ENCODE measurements around the gene GRHL1.
A peak's percentile ranks its signal among the peaks of the same experiment; 100 is the strongest.
"Not testable (repeated sequence)": the region's sequence is repeated elsewhere in the genome, so short reads cannot be mapped to it uniquely, and the experiment has no call there.

GRHL1 gene

DNA sequence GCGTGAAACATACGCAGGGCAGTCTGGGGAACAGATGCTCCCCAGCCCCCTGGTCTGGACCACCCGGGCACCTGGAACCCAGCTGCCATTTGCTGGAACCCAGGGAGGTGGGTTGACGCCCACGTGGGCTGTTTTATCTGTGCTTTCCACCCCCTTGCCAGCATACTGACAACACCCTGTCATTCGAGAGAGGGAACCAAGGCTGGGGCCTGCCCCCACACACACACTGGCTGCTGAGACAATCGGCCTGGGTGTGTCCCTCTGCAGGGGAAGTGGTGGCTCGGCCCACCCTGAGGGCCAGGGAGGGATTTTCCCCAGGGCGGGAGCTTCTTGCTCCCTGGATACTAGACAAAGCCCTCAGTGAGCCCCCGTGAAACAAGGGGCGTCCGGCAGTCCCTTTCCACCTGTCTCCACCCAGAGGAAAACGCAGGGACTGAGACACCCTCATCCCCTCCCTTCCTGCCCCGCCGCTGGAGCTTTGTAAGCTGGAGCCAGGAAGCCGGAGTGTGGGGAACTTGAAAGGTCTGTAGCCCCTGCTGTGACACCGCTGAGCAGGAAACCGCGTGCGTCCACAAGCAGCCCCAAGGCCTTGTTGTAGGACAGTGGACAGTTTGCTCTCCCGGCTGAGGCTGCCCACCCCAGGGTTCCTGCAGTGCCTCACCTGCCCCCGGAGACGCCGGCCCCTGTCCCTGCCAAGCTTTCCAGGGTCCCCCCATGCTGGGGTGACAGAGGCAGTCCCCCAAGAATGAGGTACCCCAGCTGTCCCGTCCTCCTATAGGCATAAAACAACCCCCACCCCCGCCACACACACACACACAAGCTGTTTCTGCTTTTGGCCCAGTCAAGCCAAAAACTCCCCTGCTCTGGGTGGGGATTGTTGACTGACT lies 77.7 kb downstream of the GRHL1 start:
- no peak overlapping the region for H3K4me3 ChIP-seq (ENCODE audit: low read length)

DNA sequence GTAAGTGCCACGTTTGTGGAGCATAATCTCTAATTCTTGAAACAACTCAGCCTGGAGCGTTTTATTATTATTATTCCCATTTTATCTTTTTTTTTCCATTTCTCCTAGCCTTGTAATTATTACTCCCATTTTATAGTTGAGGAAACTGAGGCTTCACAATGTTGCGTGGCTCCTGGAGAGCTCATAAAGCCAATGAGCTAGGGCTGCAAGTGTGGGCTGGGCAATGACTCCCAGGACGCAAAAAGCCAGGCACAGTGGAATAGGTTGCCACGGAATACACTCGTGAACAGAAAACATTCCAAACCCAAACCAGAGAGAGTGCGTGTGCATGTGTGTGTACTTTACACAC lies 78.4 kb downstream of the GRHL1 start:
- peaks cover 4% of the 10 kb centered on the region for H3K27me3 ChIP-seq (ENCODE audit: control insufficient read depth, insufficient read depth, low read length)
- no peak overlapping the region for H3K4me3 ChIP-seq (ENCODE audit: low read length)
- H3K36me3 ChIP-seq (ENCODE audit: control insufficient read depth, insufficient read depth, low read length), result no peaks in the 10 kb centered on the region
- peaks cover 25% of the 10 kb centered on the region for H3K4me1 ChIP-seq (ENCODE audit: control insufficient read depth, insufficient read depth, low read length)
- H3K9ac ChIP-seq (ENCODE audit: low read length), result peak overlapping the region; percentile 52
- H3K9me3 ChIP-seq (ENCODE audit: control insufficient read depth, low read length), result no peaks in the 10 kb centered on the region

More for the DNA sequence above, 77.7 kb downstream of the GRHL1 start:
- H3K36me3 ChIP-seq (ENCODE audit: control insufficient read depth, insufficient read depth, low read length), result no peaks in the 10 kb centered on the region
- peaks cover 20% of the 10 kb centered on the region for H3K4me1 ChIP-seq (ENCODE audit: control insufficient read depth, insufficient read depth, low read length)
- no peaks in the 10 kb centered on the region for H3K9me3 ChIP-seq (ENCODE audit: control insufficient read depth, low read length)
- H3K27me3 ChIP-seq (ENCODE audit: control insufficient read depth, insufficient read depth, low read length), result peaks cover 4% of the 10 kb centered on the region
- H3K9ac ChIP-seq (ENCODE audit: low read length), result peak overlapping the region; percentile 52

DNA sequence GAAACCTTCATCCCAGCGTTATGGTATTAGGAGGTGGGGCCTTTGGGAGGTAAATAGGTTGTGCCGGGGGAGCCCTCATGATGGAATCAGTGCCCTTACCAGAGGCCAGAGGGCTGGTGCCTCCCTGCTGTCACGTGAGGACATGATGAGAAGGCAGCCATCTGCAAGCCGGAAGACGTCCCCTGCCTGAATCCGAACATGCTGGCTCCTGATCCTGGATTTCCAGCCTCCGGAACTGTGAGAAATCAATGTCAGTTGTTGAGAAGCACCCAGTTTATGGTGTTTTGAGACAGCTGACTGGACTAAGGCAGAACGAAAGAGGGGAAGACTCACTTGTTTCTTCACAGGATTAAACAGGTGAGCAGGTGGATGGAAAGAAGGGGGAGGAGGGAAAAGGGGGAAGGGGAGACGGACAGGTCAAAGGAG lies 78.8 kb downstream of the GRHL1 start:
- peaks cover 4% of the 10 kb centered on the region for H3K27me3 ChIP-seq (ENCODE audit: control insufficient read depth, insufficient read depth, low read length)
- H3K36me3 ChIP-seq (ENCODE audit: control insufficient read depth, insufficient read depth, low read length), result no peaks in the 10 kb centered on the region
- H3K9ac ChIP-seq (ENCODE audit: low read length), result no peak overlapping the region
- peaks cover 29% of the 10 kb centered on the region for H3K4me1 ChIP-seq (ENCODE audit: control insufficient read depth, insufficient read depth, low read length)
- H3K4me3 ChIP-seq (ENCODE audit: low read length), result no peak overlapping the region
- no peaks in the 10 kb centered on the region for H3K9me3 ChIP-seq (ENCODE audit: control insufficient read depth, low read length)

GRCh38 chr2:10030798-10031197 lies 79.3 kb downstream of the GRHL1 start:
- H3K27me3 ChIP-seq (ENCODE audit: control insufficient read depth, insufficient read depth, low read length); H3K9me3 ChIP-seq (ENCODE audit: control insufficient read depth, low read length); H3K9ac ChIP-seq (ENCODE audit: low read length); H3K4me3 ChIP-seq (ENCODE audit: low read length); H3K36me3 ChIP-seq (ENCODE audit: control insufficient read depth, insufficient read depth, low read length): not testable (repeated sequence)
- peaks cover 34% of the 10 kb centered on the region for H3K4me1 ChIP-seq (ENCODE audit: control insufficient read depth, insufficient read depth, low read length)

GRCh38 chr2:10031886-10032745 lies 80.6 kb downstream of the GRHL1 start:
- H3K9ac ChIP-seq (ENCODE audit: low read length), result no peak overlapping the region
- H3K4me1 ChIP-seq (ENCODE audit: control insufficient read depth, insufficient read depth, low read length), result peaks cover 45% of the 10 kb centered on the region
- H3K4me3 ChIP-seq (ENCODE audit: low read length), result no peak overlapping the region

GRCh38 chr2:10032746-10033105 lies 81.2 kb downstream of the GRHL1 start:
- Histone ChIP-seq H3K4me1 (ENCODE audit: control insufficient read depth, insufficient read depth, low read length) (peaks cover 45% of the 10 kb centered on the region), H3K9me3 (ENCODE audit: control insufficient read depth, low read length) (no peaks in the 10 kb centered on the region), H3K27me3 (ENCODE audit: control insufficient read depth, insufficient read depth, low read length) (peaks cover 4% of the 10 kb centered on the region), H3K36me3 (ENCODE audit: control insufficient read depth, insufficient read depth, low read length) (no peaks in the 10 kb centered on the region), H3K4me3 (ENCODE audit: low read length) (no peak overlapping the region), H3K9ac (ENCODE audit: low read length) (no peak overlapping the region)

More at GRCh38 chr2:10031886-10032745, 80.6 kb downstream of the GRHL1 start:
- Histone ChIP-seq H3K27me3 (ENCODE audit: control insufficient read depth, insufficient read depth, low read length) (peaks cover 4% of the 10 kb centered on the region), H3K36me3 (ENCODE audit: control insufficient read depth, insufficient read depth, low read length) (no peaks in the 10 kb centered on the region), H3K9me3 (ENCODE audit: control insufficient read depth, low read length) (no peaks in the 10 kb centered on the region)

DNA sequence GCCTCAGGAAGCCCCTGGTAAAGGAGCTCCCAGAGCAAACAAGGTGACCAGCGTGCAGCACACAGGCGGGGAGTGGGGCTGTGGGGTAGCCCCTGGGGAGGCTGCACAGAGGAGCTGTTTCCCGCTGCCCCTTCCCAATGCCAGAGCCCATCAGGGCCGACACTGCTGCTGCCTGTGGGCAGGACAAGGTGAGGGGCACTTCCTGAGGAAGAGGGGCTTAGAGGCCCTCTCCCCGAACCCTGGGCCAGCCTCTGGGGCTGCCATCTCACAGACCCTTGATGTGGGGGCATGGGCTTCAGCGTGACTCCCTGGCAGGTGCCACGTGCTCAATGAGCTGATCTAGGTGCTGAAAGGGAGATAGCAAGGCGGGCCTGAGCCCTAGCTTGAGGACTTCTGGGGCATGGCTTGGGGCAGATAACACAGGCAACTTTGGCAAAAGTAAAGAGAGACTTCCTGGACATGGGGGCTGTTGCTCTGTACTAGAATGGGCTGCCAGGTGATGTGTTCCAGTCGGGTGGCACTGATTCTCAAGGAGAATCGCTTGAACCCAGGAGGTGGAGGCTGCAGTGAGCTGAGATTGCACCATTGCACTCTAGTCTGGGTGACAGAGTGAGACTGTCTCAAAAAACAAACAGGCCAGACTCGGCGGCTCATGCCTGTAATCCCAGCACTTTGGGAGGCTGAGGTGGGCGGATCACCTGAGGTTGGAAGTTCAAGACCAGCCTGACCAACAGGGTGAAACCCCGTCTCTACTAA lies 81.9 kb downstream of the GRHL1 start:
- peaks cover 4% of the 10 kb centered on the region for H3K27me3 ChIP-seq (ENCODE audit: control insufficient read depth, insufficient read depth, low read length)
- H3K4me3 ChIP-seq (ENCODE audit: low read length), result no peak overlapping the region
- no peaks in the 10 kb centered on the region for H3K36me3 ChIP-seq (ENCODE audit: control insufficient read depth, insufficient read depth, low read length)
- H3K9me3 ChIP-seq (ENCODE audit: control insufficient read depth, low read length), result no peaks in the 10 kb centered on the region
- H3K9ac ChIP-seq (ENCODE audit: low read length), result no peak overlapping the region
- peaks cover 45% of the 10 kb centered on the region for H3K4me1 ChIP-seq (ENCODE audit: control insufficient read depth, insufficient read depth, low read length)

DNA sequence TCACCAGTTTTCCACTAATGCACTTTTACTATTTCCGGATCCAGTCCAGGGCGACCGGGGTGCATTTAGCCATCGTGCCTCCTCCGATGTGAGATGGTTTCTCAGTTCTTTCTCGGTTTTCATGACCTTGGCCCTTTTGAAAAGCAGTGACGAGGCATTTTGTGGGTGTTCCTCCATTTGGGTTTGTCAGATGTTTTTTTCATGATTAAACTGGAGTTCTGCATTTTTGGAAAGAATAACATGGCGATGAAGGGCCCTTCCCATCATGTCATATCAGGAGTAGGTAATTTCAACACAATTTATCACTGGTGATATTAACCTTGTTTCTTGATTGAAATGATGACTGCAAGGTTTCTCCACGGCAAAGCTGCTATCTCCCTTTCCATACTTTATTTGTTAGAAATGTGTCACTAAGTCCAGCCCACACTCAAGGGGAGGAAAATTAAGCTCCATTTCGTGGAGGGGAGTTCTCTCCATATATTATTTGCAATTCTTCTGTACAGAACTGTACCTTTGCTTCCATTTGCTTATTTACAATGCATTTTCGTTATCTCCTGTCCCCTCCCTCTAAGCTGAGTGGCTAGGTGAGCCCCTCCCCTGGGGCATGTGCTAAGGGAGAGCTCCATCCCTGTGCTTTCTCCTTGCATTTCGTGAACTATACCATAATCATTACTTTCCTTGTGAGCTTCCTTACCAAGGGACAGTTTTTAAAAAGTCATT lies 83.0 kb downstream of the GRHL1 start:
- Histone ChIP-seq H3K27me3 (ENCODE audit: control insufficient read depth, insufficient read depth, low read length) (peaks cover 4% of the 10 kb centered on the region), H3K36me3 (ENCODE audit: control insufficient read depth, insufficient read depth, low read length) (no peaks in the 10 kb centered on the region), H3K9me3 (ENCODE audit: control insufficient read depth, low read length) (no peaks in the 10 kb centered on the region), H3K4me1 (ENCODE audit: control insufficient read depth, insufficient read depth, low read length) (peaks cover 34% of the 10 kb centered on the region), H3K4me3 (ENCODE audit: low read length) (no peak overlapping the region), H3K9ac (ENCODE audit: low read length) (no peak overlapping the region)

DNA sequence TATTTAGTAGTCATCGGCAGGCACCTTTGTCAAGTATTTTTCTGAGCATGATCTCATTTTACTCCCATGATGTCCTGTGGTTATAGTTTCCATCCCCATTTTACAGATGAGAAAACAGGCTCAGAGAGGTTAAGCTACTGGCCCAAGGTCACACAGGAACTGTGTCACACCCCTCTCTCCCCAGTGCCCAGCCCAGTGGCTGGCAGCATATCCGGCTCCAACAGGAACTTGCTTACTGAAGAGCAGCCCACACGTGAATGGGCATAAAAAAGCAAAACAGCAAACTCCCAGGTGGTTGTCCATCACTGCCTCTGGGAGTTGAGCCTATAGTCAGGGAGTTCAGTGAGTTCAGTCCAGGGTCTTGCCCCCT lies 83.5 kb downstream of the GRHL1 start:
- peaks cover 4% of the 10 kb centered on the region for H3K27me3 ChIP-seq (ENCODE audit: control insufficient read depth, insufficient read depth, low read length)
- no peaks in the 10 kb centered on the region for H3K36me3 ChIP-seq (ENCODE audit: control insufficient read depth, insufficient read depth, low read length)
- peaks cover 29% of the 10 kb centered on the region for H3K4me1 ChIP-seq (ENCODE audit: control insufficient read depth, insufficient read depth, low read length)
- H3K9ac ChIP-seq (ENCODE audit: low read length), result no peak overlapping the region
- H3K9me3 ChIP-seq (ENCODE audit: control insufficient read depth, low read length), result no peaks in the 10 kb centered on the region
- no peak overlapping the region for H3K4me3 ChIP-seq (ENCODE audit: low read length)

DNA sequence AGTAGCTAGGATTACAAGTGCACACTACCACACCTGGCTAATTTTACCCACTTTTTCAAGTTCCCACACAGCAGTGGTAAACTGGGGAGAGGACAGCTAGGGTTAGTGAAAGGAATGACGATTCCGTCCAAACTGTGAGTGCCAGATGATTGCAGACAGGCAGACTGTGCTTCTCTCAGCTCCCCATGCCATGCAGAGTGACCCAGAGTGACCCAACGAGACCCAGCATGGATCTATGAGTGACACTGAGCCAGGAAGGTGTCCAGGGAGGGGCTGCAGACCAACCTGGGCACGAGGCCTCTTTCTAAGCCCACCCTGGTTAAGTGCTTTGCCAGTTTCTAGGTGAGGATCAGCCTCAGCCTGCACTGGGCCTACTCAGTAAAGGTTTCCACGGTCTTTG lies 84.1 kb downstream of the GRHL1 start:
- Histone ChIP-seq H3K27me3 (ENCODE audit: control insufficient read depth, insufficient read depth, low read length) (no peaks in the 10 kb centered on the region), H3K4me3 (ENCODE audit: low read length) (no peak overlapping the region), H3K36me3 (ENCODE audit: control insufficient read depth, insufficient read depth, low read length) (no peaks in the 10 kb centered on the region), H3K9ac (ENCODE audit: low read length) (no peak overlapping the region), H3K4me1 (ENCODE audit: control insufficient read depth, insufficient read depth, low read length) (peaks cover 25% of the 10 kb centered on the region), H3K9me3 (ENCODE audit: control insufficient read depth, low read length) (no peaks in the 10 kb centered on the region)

- peaks cover 25% of the 10 kb centered on the region for H3K4me1 ChIP-seq (ENCODE audit: control insufficient read depth, insufficient read depth, low read length)
- no peaks in the 10 kb centered on the region for H3K36me3 ChIP-seq (ENCODE audit: control insufficient read depth, insufficient read depth, low read length)
- no peak overlapping the region for H3K9ac ChIP-seq (ENCODE audit: low read length)
- H3K27me3 ChIP-seq (ENCODE audit: control insufficient read depth, insufficient read depth, low read length), result no peaks in the 10 kb centered on the region
- no peak overlapping the region for H3K4me3 ChIP-seq (ENCODE audit: low read length)
- H3K9me3 ChIP-seq (ENCODE audit: control insufficient read depth, low read length), result no peaks in the 10 kb centered on the region
These were observed 84.8 kb downstream of the GRHL1 start for GRCh38 chr2:10036095-10036884.
